ENCODE results near the gene SSNA1. TPM values are rescaled to one million over a fixed set of nuclear protein-coding genes. Genes with fewer than 3 reads are reported as not detected.

Gene SSNA1
- total RNA-seq, 5 donors from 2014 or later (not counting 1 experiment from before 2014, with no cell fraction given): 37.0 to 71.6 (median 64.0) TPM

DNA sequence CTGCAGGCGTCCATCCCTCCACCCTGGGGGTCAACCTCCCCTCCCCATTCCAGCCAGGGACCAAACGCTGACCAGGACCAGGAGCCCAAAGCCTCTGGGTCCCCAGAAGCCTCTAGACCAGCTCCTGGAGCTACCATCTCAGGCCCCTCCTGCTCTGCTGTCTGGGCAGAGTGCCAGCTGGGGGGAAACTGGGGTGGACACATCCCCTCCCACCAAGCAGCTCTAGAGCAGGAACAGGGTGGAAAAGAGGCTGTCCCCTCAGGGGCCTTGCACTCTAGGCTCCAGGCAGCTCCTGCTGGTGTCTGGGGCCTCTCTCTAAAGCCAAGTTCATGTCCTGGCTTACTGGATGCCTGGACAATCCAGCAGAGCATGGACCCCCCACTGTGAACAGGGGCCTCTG, 4.4 kb downstream of the SSNA1 start:
- no peak overlapping the region for H3K4me3 ChIP-seq (ENCODE audit: control insufficient read depth in 1 of 2, extremely low read depth in 1 of 2, low read length in 1 of 2)
- H3K27me3 ChIP-seq (replicated peaks in 1 of 2; ENCODE audit: control insufficient read depth in 2 of 2, extremely low read depth in 1 of 2, insufficient read depth in 2 of 2, low read length in 1 of 2): no peaks in the 10 kb centered on the region
- peaks cover 2% of the 10 kb centered on the region for H3K36me3 Mint-ChIP-seq
- WGBS (ENCODE audit: insufficient coverage): 80% methylated on average over 1 of the region's 2 CpGs
- ChIA-PET CTCF (no interaction called here), POLR2A (no interaction called here)
- H3K4me1 ChIP-seq (ENCODE audit: control insufficient read depth in 1 of 2, extremely low read depth in 1 of 2, insufficient read depth in 2 of 2, low read length in 2 of 2): peaks cover 0 to 25% of the 10 kb centered on the region in 2 experiments
- no peak for ATAC-seq (replicated peaks in 1 of 4)
- no peak overlapping the region for H3K27ac Mint-ChIP-seq
- DNase-seq: no peak
- H3K4me3 Mint-ChIP-seq: no peak overlapping the region
- no peak overlapping the region for H3K27ac ChIP-seq (ENCODE audit: low read length)
- no peaks in the 10 kb centered on the region for H3K9me3 ChIP-seq
- H3K9me3 Mint-ChIP-seq: no peaks in the 10 kb centered on the region
- H3K4me1 Mint-ChIP-seq: peaks cover 6 to 22% (median 14%) of the 10 kb centered on the region in 3 donors
- peaks cover 5 to 13% of the 10 kb centered on the region in 2 donors for H3K36me3 ChIP-seq (ENCODE audit: control insufficient read depth in 2 of 2, extremely low read depth in 1 of 2, insufficient read depth in 1 of 2, low read length in 1 of 2)
- no peaks in the 10 kb centered on the region for H3K27me3 Mint-ChIP-seq

- no peak overlapping the region for H3K27ac Mint-ChIP-seq
- Histone ChIP-seq H3K9me3 (no peaks in the 10 kb centered on the region), H3K4me1 (ENCODE audit: control insufficient read depth in 1 of 2, extremely low read depth in 1 of 2, insufficient read depth in 2 of 2, low read length in 2 of 2) (peaks cover 0 to 25% of the 10 kb centered on the region in 2 experiments), H3K27ac (ENCODE audit: low read length) (no peak overlapping the region), H3K36me3 (ENCODE audit: control insufficient read depth in 2 of 2, extremely low read depth in 1 of 2, insufficient read depth in 1 of 2, low read length in 1 of 2) (peaks cover 5 to 13% of the 10 kb centered on the region in 2 donors), H3K4me3 (ENCODE audit: control insufficient read depth in 1 of 2, extremely low read depth in 1 of 2, low read length in 1 of 2) (no peak overlapping the region), H3K27me3 (replicated peaks in 1 of 2; ENCODE audit: control insufficient read depth in 2 of 2, extremely low read depth in 1 of 2, insufficient read depth in 2 of 2, low read length in 1 of 2) (peaks cover 0 to 4% of the 10 kb centered on the region in 2 experiments)
- H3K27me3 Mint-ChIP-seq: no peaks in the 10 kb centered on the region
- no peak overlapping the region for H3K4me3 Mint-ChIP-seq
- ChIA-PET POLR2A (no interaction called here), CTCF (interaction anchor here in 1 of 2 donors (0.6 kb wide), 1 partner anchor 63 kb away, joined by 7 read pairs; no protein-coding TSS in a partner anchor)
- no peaks in the 10 kb centered on the region for H3K9me3 Mint-ChIP-seq
- no peak for ATAC-seq (replicated peaks in 1 of 4)
- DNase-seq: no peak
- H3K4me1 Mint-ChIP-seq: peaks cover 6 to 25% (median 14%) of the 10 kb centered on the region in 3 donors
- peaks cover 2% of the 10 kb centered on the region for H3K36me3 Mint-ChIP-seq
- 91% methylated on average over 12 of the region's 14 CpGs for WGBS (ENCODE audit: insufficient coverage)
Measured at GRCh38 chr9:137193771-137194170, 5.3 kb downstream of the SSNA1 start.

DNA sequence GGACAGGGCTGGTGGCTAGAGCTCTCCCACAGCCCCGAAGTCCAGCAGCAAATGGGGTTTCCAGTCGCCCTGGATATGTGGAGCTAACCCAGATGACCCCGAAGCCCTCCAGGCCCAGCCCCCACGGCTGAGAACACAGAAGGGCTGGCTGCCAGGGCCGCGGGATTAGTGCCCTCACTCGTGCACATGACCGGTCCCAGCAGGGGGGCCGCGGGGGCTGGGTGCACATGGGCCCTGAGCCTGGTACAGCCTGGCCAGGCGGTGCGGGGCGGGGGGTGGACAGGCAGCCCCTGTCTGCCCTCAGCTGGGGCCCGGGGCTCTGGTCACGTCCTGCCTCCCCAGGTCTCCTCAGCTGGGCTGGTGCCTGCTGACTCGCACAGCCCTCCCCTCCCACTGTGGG, 5.9 kb downstream of the SSNA1 start:
- ATAC-seq (replicated peaks in 1 of 4) (no peak), DNase-seq (no peak)
- Histone ChIP-seq H3K27ac (ENCODE audit: low read length) (no peak overlapping the region), H3K36me3 (ENCODE audit: control insufficient read depth in 2 of 2, extremely low read depth in 1 of 2, insufficient read depth in 1 of 2, low read length in 1 of 2) (peaks cover 5 to 13% of the 10 kb centered on the region in 2 donors), H3K4me1 (ENCODE audit: control insufficient read depth in 1 of 2, extremely low read depth in 1 of 2, insufficient read depth in 2 of 2, low read length in 2 of 2) (peaks cover 0 to 26% of the 10 kb centered on the region in 2 experiments), H3K27me3 (replicated peaks in 1 of 2; ENCODE audit: control insufficient read depth in 2 of 2, extremely low read depth in 1 of 2, insufficient read depth in 2 of 2, low read length in 1 of 2) (peaks cover 0 to 7% of the 10 kb centered on the region in 2 experiments), H3K9me3 (no peaks in the 10 kb centered on the region), H3K4me3 (ENCODE audit: control insufficient read depth in 1 of 2, extremely low read depth in 1 of 2, low read length in 1 of 2) (no peak overlapping the region)
- Mint-ChIP-seq H3K36me3 (no peaks in the 10 kb centered on the region), H3K4me1 (peaks cover 0 to 19% (median 9%) of the 10 kb centered on the region in 3 donors), H3K4me3 (no peak overlapping the region), H3K27ac (no peak overlapping the region), H3K27me3 (no peaks in the 10 kb centered on the region), H3K9me3 (no peaks in the 10 kb centered on the region)
- ChIA-PET CTCF (interaction anchor here in 1 of 2 donors (0.6 kb wide), 1 partner anchor 64 kb away, joined by 7 read pairs; no protein-coding TSS in a partner anchor), POLR2A (no interaction called here)
- whole genome bisulfite sequencing (ENCODE audit: insufficient coverage): 91% methylated on average over 15 of the region's 16 CpGs

DNA sequence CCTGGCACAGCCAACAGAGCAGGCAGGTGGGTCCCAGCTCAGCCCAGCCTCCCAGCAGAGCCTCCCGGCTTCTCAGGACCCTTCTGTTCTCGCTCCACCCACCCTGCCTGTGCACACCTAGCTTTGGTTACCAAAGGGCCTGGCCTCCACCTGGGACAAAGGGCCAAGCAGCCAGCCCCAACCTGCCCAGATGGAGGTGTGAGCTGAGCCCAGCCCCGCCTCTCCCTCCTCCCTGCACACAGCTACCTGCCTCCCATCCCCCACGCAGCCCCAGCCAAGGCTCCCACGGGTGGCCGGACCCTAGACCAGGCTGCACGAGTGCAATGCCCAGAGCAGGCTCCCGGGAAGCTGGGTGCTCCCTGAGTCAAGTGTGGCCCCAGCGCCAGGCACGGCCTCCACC, 6.4 kb downstream of the SSNA1 start:
- CTCF ChIA-PET: no interaction called here
- no peaks in the 10 kb centered on the region for H3K36me3 Mint-ChIP-seq
- H3K36me3 ChIP-seq (ENCODE audit: control insufficient read depth in 2 of 2, extremely low read depth in 1 of 2, insufficient read depth in 1 of 2, low read length in 1 of 2): peaks cover 5 to 10% of the 10 kb centered on the region in 2 donors

DNA sequence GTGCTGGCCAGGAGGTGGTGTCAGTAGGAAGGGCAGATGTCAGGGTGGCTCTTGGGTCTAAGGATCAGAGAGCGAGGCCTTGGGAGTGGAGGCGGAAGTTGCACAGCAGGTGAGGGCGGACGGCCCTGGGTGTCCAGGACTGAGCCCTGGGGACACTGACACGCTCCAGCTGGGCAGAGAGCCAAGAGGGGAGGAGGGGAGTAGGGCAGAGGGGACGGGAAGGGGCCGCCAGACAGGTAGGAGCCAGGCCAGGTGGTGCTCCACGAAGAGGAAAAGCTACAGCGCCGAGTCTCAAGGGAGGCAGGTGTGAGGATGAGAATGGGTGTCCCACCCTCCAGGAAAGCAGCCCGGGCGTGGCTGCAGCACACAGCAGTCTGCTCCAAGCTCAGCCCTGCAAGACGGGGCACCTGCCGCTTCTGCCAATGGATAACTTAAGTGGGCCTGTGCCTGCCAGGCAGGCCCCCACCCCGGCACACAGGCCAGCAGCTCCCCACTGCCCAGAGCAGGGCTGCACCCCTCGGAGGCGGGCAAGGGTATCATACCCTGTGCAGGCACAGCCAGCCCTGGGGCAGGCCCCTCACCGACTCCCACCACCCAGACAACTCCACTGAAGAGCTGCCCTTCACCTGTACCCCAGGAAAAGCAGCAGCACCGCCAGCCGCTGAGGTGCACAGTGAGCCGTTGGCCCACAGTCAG, 7.2 kb downstream of the SSNA1 start:
- Mint-ChIP-seq H3K27ac (no peak overlapping the region), H3K36me3 (no peaks in the 10 kb centered on the region), H3K9me3 (no peaks in the 10 kb centered on the region), H3K27me3 (no peaks in the 10 kb centered on the region), H3K4me1 (peaks cover 0 to 13% (median 3%) of the 10 kb centered on the region in 3 donors), H3K4me3 (no peak overlapping the region)
- ChIA-PET CTCF (no interaction called here), POLR2A (no interaction called here)
- Histone ChIP-seq H3K36me3 (ENCODE audit: control insufficient read depth in 2 of 2, extremely low read depth in 1 of 2, insufficient read depth in 1 of 2, low read length in 1 of 2) (peaks cover 2 to 4% of the 10 kb centered on the region in 2 donors), H3K9me3 (no peaks in the 10 kb centered on the region), H3K27me3 (replicated peaks in 1 of 2; ENCODE audit: control insufficient read depth in 2 of 2, extremely low read depth in 1 of 2, insufficient read depth in 2 of 2, low read length in 1 of 2) (peaks cover 0 to 11% of the 10 kb centered on the region in 2 experiments), H3K4me3 (ENCODE audit: control insufficient read depth in 1 of 2, extremely low read depth in 1 of 2, low read length in 1 of 2) (no peak overlapping the region), H3K4me1 (ENCODE audit: control insufficient read depth in 1 of 2, extremely low read depth in 1 of 2, insufficient read depth in 2 of 2, low read length in 2 of 2) (peaks cover 0 to 18% of the 10 kb centered on the region in 2 experiments), H3K27ac (ENCODE audit: low read length) (no peak overlapping the region)
- ATAC-seq (replicated peaks in 1 of 4): no peak
- WGBS (ENCODE audit: insufficient coverage): 90% methylated on average over 21 of the region's 21 CpGs
- DNase-seq: no peak

More for the DNA sequence above, 6.4 kb downstream of the SSNA1 start:
- no peak overlapping the region for H3K27ac ChIP-seq (ENCODE audit: low read length)
- no peaks in the 10 kb centered on the region for H3K9me3 Mint-ChIP-seq
- H3K4me1 ChIP-seq (ENCODE audit: control insufficient read depth in 1 of 2, extremely low read depth in 1 of 2, insufficient read depth in 2 of 2, low read length in 2 of 2): peaks cover 0 to 25% of the 10 kb centered on the region in 2 experiments
- ATAC-seq (replicated peaks in 1 of 4) (no peak), DNase-seq (no peak)
- H3K27me3 ChIP-seq (replicated peaks in 1 of 2; ENCODE audit: control insufficient read depth in 2 of 2, extremely low read depth in 1 of 2, insufficient read depth in 2 of 2, low read length in 1 of 2): peaks cover 0 to 11% of the 10 kb centered on the region in 2 experiments
- WGBS (ENCODE audit: insufficient coverage): 83% methylated on average over 7 of the region's 10 CpGs
- H3K9me3 ChIP-seq: no peaks in the 10 kb centered on the region
- no peak overlapping the region for H3K4me3 ChIP-seq (ENCODE audit: control insufficient read depth in 1 of 2, extremely low read depth in 1 of 2, low read length in 1 of 2)
- POLR2A ChIA-PET: no interaction called here
- H3K27ac Mint-ChIP-seq: no peak overlapping the region
- H3K4me1 Mint-ChIP-seq: peaks cover 0 to 17% (median 6%) of the 10 kb centered on the region in 3 donors
- no peak overlapping the region for H3K4me3 Mint-ChIP-seq
- no peaks in the 10 kb centered on the region for H3K27me3 Mint-ChIP-seq

- Histone ChIP-seq H3K4me1 (ENCODE audit: control insufficient read depth in 1 of 2, extremely low read depth in 1 of 2, insufficient read depth in 2 of 2, low read length in 2 of 2) (peaks cover 4 to 29% of the 10 kb centered on the region in 2 experiments), H3K36me3 (ENCODE audit: control insufficient read depth in 2 of 2, extremely low read depth in 1 of 2, insufficient read depth in 1 of 2, low read length in 1 of 2) (peaks cover 0 to 2% of the 10 kb centered on the region in 2 donors), H3K4me3 (ENCODE audit: control insufficient read depth in 1 of 2, extremely low read depth in 1 of 2, low read length in 1 of 2) (no peak overlapping the region), H3K27me3 (replicated peaks in 1 of 2; ENCODE audit: control insufficient read depth in 2 of 2, extremely low read depth in 1 of 2, insufficient read depth in 2 of 2, low read length in 1 of 2) (peaks cover 0 to 11% of the 10 kb centered on the region in 2 experiments), H3K9me3 (no peaks in the 10 kb centered on the region), H3K27ac (ENCODE audit: low read length) (no peak overlapping the region)
- peaks cover 6 to 29% (median 16%) of the 10 kb centered on the region in 3 donors for H3K4me1 Mint-ChIP-seq
- peak overlapping the region; percentile 36 to 78 (median 45) for H3K4me3 Mint-ChIP-seq
- no peak for ATAC-seq (replicated peaks in 1 of 4)
- H3K9me3 Mint-ChIP-seq: no peaks in the 10 kb centered on the region
- WGBS (ENCODE audit: insufficient coverage): 92% methylated on average over 19 of the region's 19 CpGs
- POLR2A ChIA-PET: no interaction called here
- no peaks in the 10 kb centered on the region for H3K27me3 Mint-ChIP-seq
- H3K27ac Mint-ChIP-seq: no peak overlapping the region
- H3K36me3 Mint-ChIP-seq: no peaks in the 10 kb centered on the region
- no peak for DNase-seq
- CTCF ChIA-PET: no interaction called here
Measured at GRCh38 chr9:137198051-137198901, 9.8 kb downstream of the SSNA1 start.
